MCF 10A (cell line): Measurements from ENCODE around the gene HOXA7. TPM values are rescaled to one million over a fixed set of nuclear protein-coding genes. Genes with fewer than 3 reads are reported as not detected.

Experiments used
- BruUV-seq: library from RNA; stranded (reverse); fragments of 400-500 nt; replicated peaks from 2 replicates; lab custom pipeline; 2021; lab: Mats Ljungman, UMichigan
- CTCF ChIA-PET: fragments of 300-600 bp; sonication (Branson Sonifier 250); formaldehyde crosslinking; extraction: SDS; loops from one replicate; lab custom pipeline; 2021; ENCODE audit warnings: antibody characterized with exemption, inconsistent platforms; lab: Yijun Ruan, JAX
- POLR2A ChIA-PET: fragments of 300-600, 350-650 bp; sonication (Branson Sonifier 250); formaldehyde crosslinking; extraction: SDS; loops from one replicate; lab custom pipeline; 2020; ENCODE audit warnings: antibody characterized with exemption, inconsistent platforms; lab: Yijun Ruan, JAX
- DNase-seq: peaks from one replicate; pipeline ENCODE4 v3.0.0-alpha.2; 2018; ENCODE audit not compliant: unreplicated experiment
- H3K27ac Mint-ChIP-seq: one replicate; pipeline ENCODE4 v1.8.0; 2022; ENCODE audit warnings: mild to moderate bottlenecking, low read depth, mixed read lengths; ENCODE audit not compliant: unreplicated experiment
- H3K27me3 Mint-ChIP-seq: one replicate; pipeline ENCODE4 v1.8.0; 2022; ENCODE audit warnings: mixed read lengths; ENCODE audit not compliant: insufficient read depth, unreplicated experiment
- H3K36me3 Mint-ChIP-seq: one replicate; pipeline ENCODE4 v1.8.0; 2022; ENCODE audit warnings: mild to moderate bottlenecking, moderate library complexity, mixed read lengths; ENCODE audit not compliant: insufficient read depth, unreplicated experiment
- H3K4me1 Mint-ChIP-seq: one replicate; pipeline ENCODE4 v1.8.0; 2022; ENCODE audit warnings: mixed read lengths; ENCODE audit not compliant: insufficient read depth, unreplicated experiment
- H3K4me3 Mint-ChIP-seq: one replicate; pipeline ENCODE4 v1.8.0; 2022; ENCODE audit warnings: mild to moderate bottlenecking, moderate library complexity, mixed read lengths; ENCODE audit not compliant: unreplicated experiment
- H3K9me3 Mint-ChIP-seq: one replicate; pipeline ENCODE4 v1.8.0; 2022; ENCODE audit warnings: mixed read lengths; ENCODE audit not compliant: unreplicated experiment
- CTCF ChIP-seq: fragments of 200-600 bp; IDR thresholded peaks from one replicate; pipeline ENCODE4 v1.8.0; 2022; ENCODE audit warnings: antibody characterized with exemption, mild to moderate bottlenecking; ENCODE audit not compliant: unreplicated experiment
- intact Hi-C: fragments of 100-400 bp; cut with micrococcal nuclease; formaldehyde crosslinking; loops from 2 replicates; pipeline ENCODE4 v1.14.1; 2022
- total RNA-seq: library from RNA; stranded (reverse); gene quantifications from 2 replicates; pipeline ENCODE4 v1.2.3, GENCODE V29; 2022

The HOXA7 gene
- total RNA-seq, 1 experiment from 2014 or later: 0.44 TPM

- no peaks in the 10 kb centered on the region for H3K36me3 Mint-ChIP-seq
- H3K27me3 Mint-ChIP-seq: no peaks in the 10 kb centered on the region
- no TSS peak for BruUV-seq
- CTCF ChIA-PET: interaction anchor here (2.6 kb wide), 1 partner anchor 13 kb away, joined by 8 read pairs; no protein-coding TSS in a partner anchor
- H3K9me3 Mint-ChIP-seq: no peaks in the 10 kb centered on the region
- H3K27ac Mint-ChIP-seq: no peak overlapping the region
- no peak overlapping the region for H3K4me3 Mint-ChIP-seq
- POLR2A ChIA-PET: no interaction called here
- intact Hi-C loops: no loop called here
- TF ChIP-seq CTCF: no peak
- DNase-seq: no peak
- H3K4me1 Mint-ChIP-seq: peaks cover 14% of the 10 kb centered on the region
Observed at GRCh38 chr7:27182861-27183681, 26.6 kb upstream of the HOXA7 start.

- POLR2A ChIA-PET: no interaction called here
Observed at GRCh38 chr7:27182285-27182841, 25.9 kb upstream of the HOXA7 start.

DNA sequence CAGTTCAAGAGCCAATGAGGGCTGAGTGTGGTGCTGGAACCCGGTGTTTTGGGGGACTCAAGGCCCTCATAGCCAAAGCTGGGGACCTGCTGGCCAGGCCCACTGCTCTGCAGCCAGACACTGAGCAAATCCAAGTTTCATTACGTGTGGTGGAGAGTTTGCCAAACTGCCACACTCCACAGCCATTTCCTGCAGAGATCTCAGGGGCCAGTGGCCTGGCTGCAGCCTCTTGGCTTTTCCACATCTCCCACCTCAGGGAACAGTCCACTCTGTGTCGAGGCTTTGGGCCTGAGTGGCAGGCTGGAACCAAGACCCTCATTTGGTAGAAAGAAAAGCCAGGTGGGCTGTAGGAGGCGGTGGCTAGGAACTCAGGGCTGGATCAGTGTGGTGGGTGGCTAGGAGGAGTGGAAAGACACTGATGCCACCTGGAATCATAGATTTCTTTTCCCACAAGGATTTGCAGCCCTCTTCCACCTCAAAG, 25.4 kb upstream of the HOXA7 start:
- intact Hi-C loops: no loop called here
- Mint-ChIP-seq H3K27me3 (no peaks in the 10 kb centered on the region), H3K36me3 (no peaks in the 10 kb centered on the region), H3K4me3 (no peak overlapping the region), H3K4me1 (peaks cover 14% of the 10 kb centered on the region), H3K9me3 (no peaks in the 10 kb centered on the region), H3K27ac (no peak overlapping the region)
- ChIA-PET POLR2A (no interaction called here), CTCF (no interaction called here)
- no peak for DNase-seq
- no TSS peak for BruUV-seq
- TF ChIP-seq CTCF: no peak

More at GRCh38 chr7:27182285-27182841, 25.9 kb upstream of the HOXA7 start:
- Mint-ChIP-seq H3K4me3 (no peak overlapping the region), H3K27me3 (no peaks in the 10 kb centered on the region), H3K36me3 (no peaks in the 10 kb centered on the region), H3K27ac (no peak overlapping the region), H3K4me1 (peaks cover 14% of the 10 kb centered on the region), H3K9me3 (no peaks in the 10 kb centered on the region)
- CTCF ChIA-PET: no interaction called here
- no peak for DNase-seq
- intact Hi-C loops: no loop called here
- BruUV-seq: no TSS peak
- TF ChIP-seq CTCF: no peak
